ENCODE results near the gene OTUD1. TPM values are rescaled to one million over a fixed set of nuclear protein-coding genes. Genes with fewer than 3 reads are reported as not detected.
A peak's percentile ranks its signal among the peaks of the same experiment; 100 is the strongest.

The OTUD1 gene
- polyA plus RNA-seq, 1 experiment, result 1.1 TPM

DNA sequence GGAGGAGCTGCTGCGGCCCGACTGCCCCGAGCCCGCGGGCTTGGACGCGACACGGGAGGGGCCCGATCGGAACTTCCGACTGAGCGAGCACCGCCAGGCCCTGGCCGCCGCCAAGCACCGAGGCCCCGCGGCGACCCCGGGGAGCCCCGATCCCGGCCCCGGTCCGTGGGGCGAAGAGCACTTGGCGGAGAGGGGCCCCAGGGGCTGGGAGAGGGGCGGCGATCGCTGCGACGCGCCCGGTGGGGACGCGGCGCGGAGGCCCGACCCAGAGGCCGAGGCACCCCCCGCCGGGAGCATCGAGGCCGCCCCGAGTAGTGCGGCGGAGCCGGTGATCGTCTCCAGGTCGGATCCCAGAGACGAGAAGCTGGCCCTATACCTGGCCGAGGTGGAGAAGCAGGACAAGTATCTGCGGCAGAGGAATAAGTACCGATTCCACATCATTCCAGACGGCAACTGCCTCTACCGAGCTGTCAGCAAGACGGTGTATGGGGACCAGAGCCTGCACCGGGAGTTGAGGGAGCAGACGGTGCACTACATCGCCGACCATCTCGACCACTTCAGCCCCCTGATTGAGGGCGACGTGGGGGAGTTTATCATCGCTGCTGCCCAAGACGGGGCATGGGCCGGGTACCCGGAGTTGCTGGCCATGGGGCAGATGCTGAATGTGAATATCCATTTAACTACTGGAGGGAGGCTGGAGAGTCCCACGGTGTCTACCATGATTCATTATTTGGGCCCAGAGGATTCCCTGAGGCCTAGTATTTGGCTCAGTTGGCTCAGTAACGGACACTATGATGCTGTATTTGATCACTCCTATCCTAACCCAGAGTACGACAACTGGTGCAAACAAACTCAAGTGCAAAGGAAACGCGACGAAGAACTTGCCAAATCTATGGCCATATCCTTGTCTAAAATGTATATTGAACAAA lies 1.4 kb downstream of the OTUD1 start:
- ChIA-PET POLR2A (no interaction called here), CTCF (interaction anchor here (1.7 kb wide), 1 partner anchor 125 kb away, joined by 13 read pairs; no protein-coding TSS in a partner anchor)
- no peaks in the 10 kb centered on the region for H3K36me3 ChIP-seq (ENCODE audit: control insufficient read depth, insufficient read depth, low read length)
- peak overlapping the region; percentile 77 for H3K4me3 ChIP-seq (ENCODE audit: low read depth, low read length)
- TF ChIP-seq, protein P1, sequence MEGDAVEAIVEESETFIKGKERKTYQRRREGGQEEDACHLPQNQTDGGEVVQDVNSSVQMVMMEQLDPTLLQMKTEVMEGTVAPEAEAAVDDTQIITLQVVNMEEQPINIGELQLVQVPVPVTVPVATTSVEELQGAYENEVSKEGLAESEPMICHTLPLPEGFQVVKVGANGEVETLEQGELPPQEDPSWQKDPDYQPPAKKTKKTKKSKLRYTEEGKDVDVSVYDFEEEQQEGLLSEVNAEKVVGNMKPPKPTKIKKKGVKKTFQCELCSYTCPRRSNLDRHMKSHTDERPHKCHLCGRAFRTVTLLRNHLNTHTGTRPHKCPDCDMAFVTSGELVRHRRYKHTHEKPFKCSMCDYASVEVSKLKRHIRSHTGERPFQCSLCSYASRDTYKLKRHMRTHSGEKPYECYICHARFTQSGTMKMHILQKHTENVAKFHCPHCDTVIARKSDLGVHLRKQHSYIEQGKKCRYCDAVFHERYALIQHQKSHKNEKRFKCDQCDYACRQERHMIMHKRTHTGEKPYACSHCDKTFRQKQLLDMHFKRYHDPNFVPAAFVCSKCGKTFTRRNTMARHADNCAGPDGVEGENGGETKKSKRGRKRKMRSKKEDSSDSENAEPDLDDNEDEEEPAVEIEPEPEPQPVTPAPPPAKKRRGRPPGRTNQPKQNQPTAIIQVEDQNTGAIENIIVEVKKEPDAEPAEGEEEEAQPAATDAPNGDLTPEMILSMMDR (IDR thresholded peaks at IDR 0.05; ENCODE audit: insufficient read depth, low read depth, low read length), result no peak
- no peaks in the 10 kb centered on the region for H3K27me3 ChIP-seq (ENCODE audit: control insufficient read depth, insufficient read depth, low read length)
- no peak for DNase-seq (ENCODE audit: low read depth)

DNA sequence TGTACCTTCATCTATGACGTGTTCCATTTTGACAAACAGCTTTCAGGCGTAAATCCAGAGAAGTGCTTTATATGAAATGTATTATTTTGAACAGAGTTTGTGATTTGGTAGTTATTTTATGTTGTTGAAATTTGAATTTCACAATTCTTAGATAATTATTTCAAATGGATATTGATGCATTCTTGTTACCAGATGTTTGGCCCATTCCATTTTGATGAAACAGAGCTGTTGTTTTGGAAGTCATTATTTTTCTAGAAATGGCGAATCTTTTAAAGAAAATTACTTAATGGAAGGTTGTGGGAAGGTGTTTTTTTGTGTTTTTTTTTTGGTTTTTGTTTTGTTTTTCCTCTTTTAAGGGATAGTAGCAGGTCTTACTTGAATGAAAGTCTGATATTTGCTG lies 2.4 kb downstream of the OTUD1 start:
- no peak for DNase-seq (ENCODE audit: low read depth)
- TF ChIP-seq, protein P1 (IDR thresholded peaks at IDR 0.05; ENCODE audit: insufficient read depth, low read depth, low read length), result no peak
- POLR2A ChIA-PET, result interaction anchor here (0.5 kb wide), 1 partner anchor 101 kb away, joined by 7 read pairs; no protein-coding TSS in a partner anchor
- H3K36me3 ChIP-seq (ENCODE audit: control insufficient read depth, insufficient read depth, low read length), result no peaks in the 10 kb centered on the region
- CTCF ChIA-PET, result interaction anchor here (1.1 to 1.7 kb wide), 2 partner anchors 12 to 127 kb away, joined by 4 to 13 read pairs; no protein-coding TSS in a partner anchor
- H3K4me3 ChIP-seq (ENCODE audit: low read depth, low read length), result peak overlapping the region; percentile 77
- no peaks in the 10 kb centered on the region for H3K27me3 ChIP-seq (ENCODE audit: control insufficient read depth, insufficient read depth, low read length)

DNA sequence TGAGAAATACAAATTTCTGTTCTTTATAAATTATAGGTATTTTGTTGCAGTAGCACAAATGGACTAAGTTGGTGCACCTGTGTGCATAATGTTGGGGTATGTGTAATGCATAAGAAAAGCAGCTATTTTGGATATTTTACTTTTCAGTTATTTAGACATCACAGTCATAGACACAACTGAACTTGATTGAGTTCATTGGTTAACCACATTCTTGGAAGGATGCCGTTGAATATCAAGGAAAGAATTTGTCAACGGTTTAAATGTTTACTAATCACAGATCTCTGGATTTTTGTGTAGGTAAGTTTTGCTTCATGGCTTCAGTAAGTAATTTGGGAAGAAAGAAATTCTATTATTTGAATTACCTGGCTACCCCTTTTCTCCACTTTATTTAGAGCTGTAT lies 4.1 kb downstream of the OTUD1 start:
- TF ChIP-seq, protein P1 (IDR thresholded peaks at IDR 0.05; ENCODE audit: insufficient read depth, low read depth, low read length), result no peak
- no peak for DNase-seq (ENCODE audit: low read depth)
- Histone ChIP-seq H3K36me3 (ENCODE audit: control insufficient read depth, insufficient read depth, low read length) (no peaks in the 10 kb centered on the region), H3K4me3 (ENCODE audit: low read depth, low read length) (no peak overlapping the region), H3K27me3 (ENCODE audit: control insufficient read depth, insufficient read depth, low read length) (no peaks in the 10 kb centered on the region)
- CTCF ChIA-PET, result no interaction called here
- POLR2A ChIA-PET, result interaction anchor here (0.6 kb wide), 1 partner anchor 31 kb away, joined by 3 read pairs; no protein-coding TSS in a partner anchor

DNA sequence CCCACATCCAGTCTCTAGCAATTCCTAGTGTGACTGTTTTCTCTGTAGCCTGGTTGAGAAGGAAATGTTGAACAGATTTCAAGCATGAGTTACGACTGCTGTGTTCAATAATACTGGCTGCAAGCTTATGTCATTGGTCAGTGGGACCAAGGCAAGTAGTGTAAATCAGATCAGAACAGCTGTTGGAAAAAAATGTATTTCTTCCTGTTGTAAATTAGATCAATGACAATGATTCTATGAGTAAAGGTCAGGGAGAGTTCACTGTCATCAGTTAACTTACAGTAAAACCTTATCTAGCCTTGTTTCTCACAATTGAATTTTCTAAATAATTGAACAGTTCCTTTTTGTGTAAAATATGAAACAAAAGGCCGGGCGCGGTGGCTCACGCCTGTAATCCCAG lies 6.7 kb downstream of the OTUD1 start:
- no peak for DNase-seq (ENCODE audit: low read depth)
- no peak overlapping the region for H3K4me3 ChIP-seq (ENCODE audit: low read depth, low read length)
- POLR2A ChIA-PET, result no interaction called here
- CTCF ChIA-PET, result no interaction called here
- H3K27me3 ChIP-seq (ENCODE audit: control insufficient read depth, insufficient read depth, low read length), result no peaks in the 10 kb centered on the region
- no peaks in the 10 kb centered on the region for H3K36me3 ChIP-seq (ENCODE audit: control insufficient read depth, insufficient read depth, low read length)
- TF ChIP-seq, protein P1 (IDR thresholded peaks at IDR 0.05; ENCODE audit: insufficient read depth, low read depth, low read length), result no peak

DNA sequence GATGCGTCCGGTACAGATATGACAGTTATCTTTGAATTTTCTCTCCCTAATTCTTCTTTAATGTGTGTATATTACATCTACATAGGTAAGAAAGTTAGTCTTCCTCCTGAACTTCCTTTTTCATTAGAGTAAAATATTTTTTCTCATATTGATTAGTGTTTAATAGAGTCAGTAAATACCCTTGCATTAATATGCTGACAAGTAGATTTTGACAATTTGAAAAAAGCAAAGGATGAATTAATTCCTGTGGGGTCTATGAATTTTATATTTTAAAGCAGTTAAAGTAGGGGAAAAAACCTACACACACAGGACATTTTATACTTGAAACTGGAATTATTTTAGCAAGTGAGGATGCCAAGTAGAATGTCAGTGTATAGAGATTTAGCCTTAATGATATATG lies 9.4 kb downstream of the OTUD1 start:
- DNase-seq (ENCODE audit: low read depth), result no peak
- no peaks in the 10 kb centered on the region for H3K27me3 ChIP-seq (ENCODE audit: control insufficient read depth, insufficient read depth, low read length)
- no peaks in the 10 kb centered on the region for H3K36me3 ChIP-seq (ENCODE audit: control insufficient read depth, insufficient read depth, low read length)
- H3K4me3 ChIP-seq (ENCODE audit: low read depth, low read length), result no peak overlapping the region
- POLR2A ChIA-PET, result no interaction called here
- CTCF ChIA-PET, result no interaction called here
- TF ChIP-seq, protein P1 (IDR thresholded peaks at IDR 0.05; ENCODE audit: insufficient read depth, low read depth, low read length), result no peak

All from BJ (cell line).